Measurements from ENCODE around the gene GNB1. TPM values are rescaled to one million over a fixed set of nuclear protein-coding genes. Genes with fewer than 3 reads are reported as not detected.

GNB1 gene
- total and polyA plus RNA-seq, 4 experiments from 2014 or later = 70.9 to 276 (median 197) TPM

DNA sequence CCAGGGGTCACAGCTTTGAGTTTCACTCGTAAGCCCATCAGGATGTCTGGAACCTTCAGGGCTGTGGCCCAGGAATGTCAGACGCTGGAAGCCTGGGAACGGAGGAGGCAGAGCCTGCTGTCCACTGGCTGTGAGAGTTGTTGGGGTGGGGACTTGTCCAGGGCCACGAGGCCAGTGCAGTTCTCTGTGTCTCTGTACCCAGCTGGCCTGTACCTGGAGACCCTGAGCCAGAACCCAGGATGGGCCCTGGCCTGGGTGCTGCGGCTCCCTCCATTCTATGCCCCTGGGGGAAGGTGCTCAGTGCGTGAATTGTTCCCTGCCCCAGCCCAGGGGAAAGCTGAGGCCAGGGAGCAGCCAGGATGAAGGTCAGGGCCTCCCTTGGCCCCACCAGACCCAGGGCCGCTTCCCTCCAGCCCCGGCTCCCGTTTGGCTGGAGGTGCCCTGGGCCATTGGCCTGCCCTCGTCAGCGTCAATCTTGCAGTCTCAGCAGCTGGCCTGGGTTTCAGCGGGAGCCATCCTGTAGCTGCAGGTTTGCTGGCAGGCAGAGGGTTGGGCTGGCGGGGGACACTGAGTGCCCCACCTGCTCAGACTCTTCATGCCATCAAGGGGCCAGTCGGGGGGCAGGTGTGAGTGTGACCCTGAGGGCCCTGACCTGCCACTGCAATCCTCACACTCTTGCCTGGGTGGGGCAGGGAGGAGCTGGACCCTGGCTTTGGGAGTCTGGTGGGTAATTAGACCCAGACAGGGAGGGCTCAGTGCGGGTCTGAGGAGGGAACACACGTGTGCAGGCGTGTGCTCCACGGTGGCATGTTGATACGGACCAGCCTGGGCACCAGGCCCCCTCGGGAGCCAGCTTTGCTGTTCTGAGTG, 23.4 kb upstream of the GNB1 start:
- H3K9me3 Mint-ChIP-seq = no peaks in the 10 kb centered on the region
- Histone ChIP-seq H3K9me3 (ENCODE audit: control insufficient read depth in 1 of 2, low read length in 2 of 2) (no peaks in the 10 kb centered on the region), H3K27me3 (ENCODE audit: insufficient read depth, low read length) (no peaks in the 10 kb centered on the region), H3K4me3 (ENCODE audit: low read length in 2 of 2) (no peak overlapping the region), H3K4me1 (ENCODE audit: insufficient read depth, low read length) (peaks cover 18% of the 10 kb centered on the region), H3K27ac (ENCODE audit: low read depth, low read length) (no peak overlapping the region), H3K36me3 (ENCODE audit: insufficient read depth, low read length) (no peaks in the 10 kb centered on the region)
- intact Hi-C loops (cut with micrococcal nuclease) = no loop called here
- POLR2A ChIA-PET (ENCODE audit: partially characterized antibody) = no interaction called here
- no peak for DNase-seq
- H3K4me1 Mint-ChIP-seq = peaks cover 3 to 20% (median 11%) of the 10 kb centered on the region in 4 donors
- peaks cover 0 to 2% of the 10 kb centered on the region in 2 donors for H3K27me3 Mint-ChIP-seq
- H3K27ac Mint-ChIP-seq = no peak overlapping the region
- no peaks in the 10 kb centered on the region for H3K36me3 Mint-ChIP-seq
- CTCF ChIA-PET (ENCODE audit: partially characterized antibody) = no interaction called here
- H3K4me3 Mint-ChIP-seq = no peak overlapping the region

DNA sequence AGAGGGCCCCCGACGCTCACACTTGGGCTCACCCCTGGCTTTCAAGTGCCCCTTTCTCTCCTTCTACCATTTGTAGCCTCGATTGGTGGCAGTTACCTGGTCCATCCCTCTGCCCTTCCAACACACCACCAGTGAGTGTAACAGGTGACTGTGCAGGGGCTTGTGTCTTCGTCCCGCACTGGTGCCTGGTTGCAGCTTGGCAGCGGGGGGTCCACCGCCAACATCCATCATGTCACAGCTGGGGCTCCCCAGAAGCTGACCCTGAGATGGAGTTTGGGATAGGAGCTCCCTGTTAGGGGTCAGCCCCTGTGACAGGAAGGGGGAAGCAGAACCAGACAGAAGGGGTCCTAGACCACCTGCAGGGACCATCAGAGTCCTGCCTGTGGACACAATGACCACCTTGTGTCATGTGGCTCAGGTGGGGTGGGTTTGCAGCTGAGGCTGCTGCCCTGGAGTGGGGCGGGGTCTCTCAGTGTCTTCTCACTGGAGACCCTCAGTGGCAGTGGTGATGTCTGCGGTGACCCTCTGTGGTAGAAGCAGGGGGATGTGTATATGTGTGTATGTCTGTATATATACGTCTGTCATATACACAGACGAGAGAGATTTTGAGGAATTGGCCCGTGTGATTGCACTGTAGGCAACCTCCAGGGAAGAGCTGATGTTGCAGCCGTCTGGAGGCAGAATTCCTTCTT, 20.6 kb upstream of the GNB1 start:
- peak in 1 of 5 donors; percentile 33 for DNase-seq
- Mint-ChIP-seq H3K9me3 (no peaks in the 10 kb centered on the region), H3K4me1 (peaks cover 3 to 10% (median 6%) of the 10 kb centered on the region in 4 donors), H3K36me3 (no peaks in the 10 kb centered on the region), H3K27me3 (peaks cover 0 to 2% of the 10 kb centered on the region in 2 donors), H3K4me3 (peak overlapping the region in 2 of 8 donors; percentile 32 to 49), H3K27ac (peak overlapping the region in 2 of 7 donors; percentile 46 to 70)
- H3K4me3 ChIP-seq (ENCODE audit: low read length in 2 of 2) = no peak overlapping the region
- H3K4me1 ChIP-seq (ENCODE audit: insufficient read depth, low read length) = peaks cover 16% of the 10 kb centered on the region
- no peaks in the 10 kb centered on the region for H3K9me3 ChIP-seq (ENCODE audit: control insufficient read depth in 1 of 2, low read length in 2 of 2)
- no peaks in the 10 kb centered on the region for H3K36me3 ChIP-seq (ENCODE audit: insufficient read depth, low read length)
- no peak overlapping the region for H3K27ac ChIP-seq (ENCODE audit: low read depth, low read length)
- CTCF ChIA-PET (ENCODE audit: partially characterized antibody) = no interaction called here
- no peaks in the 10 kb centered on the region for H3K27me3 ChIP-seq (ENCODE audit: insufficient read depth, low read length)
- intact Hi-C loops (cut with micrococcal nuclease) = no loop called here
- POLR2A ChIA-PET (ENCODE audit: partially characterized antibody) = interaction anchor here (1.2 kb wide), 1 partner anchor 129 kb away, joined by 5 read pairs; no protein-coding TSS in a partner anchor

DNA sequence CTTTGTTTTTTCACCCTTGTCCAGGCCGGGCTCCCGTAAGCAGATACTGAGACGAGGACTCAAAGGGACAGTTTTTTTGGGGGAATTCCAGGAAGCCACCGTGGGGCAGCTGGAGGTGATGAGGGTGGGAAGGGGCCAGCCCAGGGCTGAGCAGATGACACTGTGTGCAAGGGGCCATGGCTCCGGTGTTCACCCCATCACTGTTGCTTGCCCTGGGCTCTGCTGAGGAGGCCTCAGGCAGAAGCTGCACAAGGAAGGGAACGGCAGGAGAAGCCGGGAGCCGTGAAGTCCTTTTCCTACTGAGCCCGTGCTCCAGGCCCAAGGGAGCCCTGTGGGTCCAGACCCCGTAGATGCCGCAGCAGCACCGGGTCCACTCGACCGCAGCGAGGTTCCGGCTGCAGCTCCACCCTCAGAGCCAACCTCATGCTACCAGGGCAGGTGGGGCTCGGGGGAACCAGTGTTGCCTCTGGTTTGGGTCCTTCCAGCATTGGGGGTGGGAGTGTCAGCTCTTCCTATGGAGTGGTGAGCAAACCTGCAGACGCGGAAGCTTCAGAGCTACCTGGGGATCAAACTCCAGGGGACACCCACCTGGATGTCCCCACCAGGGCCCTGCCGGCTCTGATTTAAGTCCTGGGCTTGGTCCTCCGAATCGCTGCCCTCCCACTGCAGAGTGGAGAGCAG, 19.9 kb upstream of the GNB1 start:
- H3K27me3 Mint-ChIP-seq = peaks cover 0 to 2% of the 10 kb centered on the region in 2 donors
- ChIA-PET CTCF (ENCODE audit: partially characterized antibody) (interaction anchor here (1.0 kb wide), 1 partner anchor 131 kb away, joined by 3 read pairs; no protein-coding TSS in a partner anchor), POLR2A (ENCODE audit: partially characterized antibody) (interaction anchor here (1.2 to 1.6 kb wide), 2 partner anchors 128 to 164 kb away, joined by 4 to 5 read pairs; no protein-coding TSS in a partner anchor)
- intact Hi-C loops (cut with micrococcal nuclease) = no loop called here
- Histone ChIP-seq H3K9me3 (ENCODE audit: control insufficient read depth in 1 of 2, low read length in 2 of 2) (no peaks in the 10 kb centered on the region), H3K27me3 (ENCODE audit: insufficient read depth, low read length) (no peaks in the 10 kb centered on the region), H3K4me1 (ENCODE audit: insufficient read depth, low read length) (peaks cover 21% of the 10 kb centered on the region), H3K4me3 (ENCODE audit: low read length in 2 of 2) (no peak overlapping the region), H3K36me3 (ENCODE audit: insufficient read depth, low read length) (no peaks in the 10 kb centered on the region), H3K27ac (ENCODE audit: low read depth, low read length) (no peak overlapping the region)
- H3K9me3 Mint-ChIP-seq = no peaks in the 10 kb centered on the region
- H3K4me3 Mint-ChIP-seq = peak overlapping the region in 2 of 8 donors; percentile 87 to 89
- H3K36me3 Mint-ChIP-seq = no peaks in the 10 kb centered on the region
- H3K27ac Mint-ChIP-seq = peak overlapping the region in 3 of 7 donors; percentile 82 to 92 (median 91)
- peaks cover 7 to 16% (median 11%) of the 10 kb centered on the region in 4 donors for H3K4me1 Mint-ChIP-seq
- DNase-seq = peak in 1 of 5 donors; percentile 37

DNA sequence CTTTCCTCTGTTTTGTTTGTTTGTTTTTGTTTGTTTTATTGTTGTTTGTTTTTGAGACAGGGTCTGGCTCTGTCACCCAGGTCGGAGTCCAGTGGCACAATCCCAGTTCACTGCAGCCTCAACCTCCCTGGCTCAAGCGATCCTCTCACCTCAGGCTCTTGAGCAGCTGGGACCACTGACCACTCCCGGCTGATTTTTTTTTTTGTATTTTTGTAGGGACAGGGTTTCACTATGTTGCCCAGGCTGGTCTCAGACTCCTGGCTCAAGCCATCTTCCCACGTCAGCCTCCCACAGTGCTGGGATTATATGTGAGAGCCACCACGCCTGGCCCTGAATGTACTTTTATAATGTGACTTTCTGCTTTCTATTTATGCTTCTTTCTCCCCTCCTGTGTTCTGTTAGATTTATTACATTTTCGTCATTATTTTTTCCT, 19.2 kb upstream of the GNB1 start:
- Mint-ChIP-seq H3K36me3 (no peaks in the 10 kb centered on the region), H3K4me1 (peaks cover 7 to 16% (median 11%) of the 10 kb centered on the region in 4 donors), H3K27ac (peak overlapping the region; percentile 82 to 96 (median 91)), H3K27me3 (peaks cover 0 to 2% of the 10 kb centered on the region in 2 donors), H3K9me3 (no peaks in the 10 kb centered on the region), H3K4me3 (peak overlapping the region; percentile 78 to 89 (median 85))
- H3K36me3 ChIP-seq (ENCODE audit: insufficient read depth, low read length) = no peaks in the 10 kb centered on the region
- H3K4me3 ChIP-seq (ENCODE audit: low read length in 2 of 2) = no peak overlapping the region
- H3K9me3 ChIP-seq (ENCODE audit: control insufficient read depth in 1 of 2, low read length in 2 of 2) = no peaks in the 10 kb centered on the region
- ChIA-PET CTCF (ENCODE audit: partially characterized antibody) (interaction anchor here (1.0 to 6.5 kb wide), 3 partner anchors 14 to 130 kb away, joined by 3 to 58 read pairs (median 3); no protein-coding TSS in a partner anchor), POLR2A (ENCODE audit: partially characterized antibody) (interaction anchor here (0.8 to 2.9 kb wide), 9 partner anchors 11 to 704 kb away, joined by 3 to 28 read pairs (median 7); partner anchors contain the start of genes GNB1 and NADK)
- intact Hi-C loops (cut with micrococcal nuclease) = no loop called here
- H3K4me1 ChIP-seq (ENCODE audit: insufficient read depth, low read length) = peaks cover 21% of the 10 kb centered on the region
- H3K27ac ChIP-seq (ENCODE audit: low read depth, low read length) = peak overlapping the region; percentile 63
- no peaks in the 10 kb centered on the region for H3K27me3 ChIP-seq (ENCODE audit: insufficient read depth, low read length)
- DNase-seq = no peak

DNA sequence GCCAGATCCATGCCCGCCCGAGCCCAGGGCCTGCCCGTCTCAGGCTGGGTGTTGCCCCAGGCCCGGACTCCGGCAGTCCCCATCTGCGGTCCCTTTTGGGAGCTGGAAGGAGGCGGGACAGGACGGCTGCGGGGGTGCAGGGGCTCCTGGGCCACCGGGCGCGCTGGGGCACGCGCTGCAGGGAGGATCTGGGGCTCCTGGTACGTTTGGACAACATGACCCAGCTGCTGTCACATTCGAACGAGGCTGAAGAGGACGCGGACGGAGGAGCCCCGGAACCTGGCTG, 17.6 kb upstream of the GNB1 start:
- Histone ChIP-seq H3K4me1 (ENCODE audit: insufficient read depth, low read length) (peaks cover 21% of the 10 kb centered on the region), H3K9me3 (ENCODE audit: control insufficient read depth in 1 of 2, low read length in 2 of 2) (no peaks in the 10 kb centered on the region), H3K36me3 (ENCODE audit: insufficient read depth, low read length) (no peaks in the 10 kb centered on the region), H3K27me3 (ENCODE audit: insufficient read depth, low read length) (no peaks in the 10 kb centered on the region), H3K4me3 (ENCODE audit: low read length in 2 of 2) (peak overlapping the region; percentile 17 to 56), H3K27ac (ENCODE audit: low read depth, low read length) (peak overlapping the region; percentile 77)
- intact Hi-C loops (cut with micrococcal nuclease) = loop anchor here (5.0 kb wide), 1 partner anchor 186 kb away; the partner anchor contains the start of gene CDK11A
- no peaks in the 10 kb centered on the region for H3K27me3 Mint-ChIP-seq
- no peak for DNase-seq
- H3K9me3 Mint-ChIP-seq = no peaks in the 10 kb centered on the region
- H3K27ac Mint-ChIP-seq = peak overlapping the region in 3 of 7 donors; percentile 56 to 58 (median 57)
- H3K4me3 Mint-ChIP-seq = peak overlapping the region in 6 of 8 donors; percentile 17 to 70 (median 65)
- ChIA-PET POLR2A (ENCODE audit: partially characterized antibody) (interaction anchor here (0.7 to 2.9 kb wide), 15 partner anchors 10 to 294 kb away, joined by 3 to 28 read pairs (median 7); partner anchors contain the start of genes CDK11A, GNB1, MIB2 and NADK), CTCF (ENCODE audit: partially characterized antibody) (interaction anchor here (0.6 to 6.5 kb wide), 14 partner anchors 12 to 132 kb away, joined by 3 to 58 read pairs (median 3); no protein-coding TSS in a partner anchor)
- no peaks in the 10 kb centered on the region for H3K36me3 Mint-ChIP-seq
- H3K4me1 Mint-ChIP-seq = peaks cover 7 to 16% (median 11%) of the 10 kb centered on the region in 4 donors

DNA sequence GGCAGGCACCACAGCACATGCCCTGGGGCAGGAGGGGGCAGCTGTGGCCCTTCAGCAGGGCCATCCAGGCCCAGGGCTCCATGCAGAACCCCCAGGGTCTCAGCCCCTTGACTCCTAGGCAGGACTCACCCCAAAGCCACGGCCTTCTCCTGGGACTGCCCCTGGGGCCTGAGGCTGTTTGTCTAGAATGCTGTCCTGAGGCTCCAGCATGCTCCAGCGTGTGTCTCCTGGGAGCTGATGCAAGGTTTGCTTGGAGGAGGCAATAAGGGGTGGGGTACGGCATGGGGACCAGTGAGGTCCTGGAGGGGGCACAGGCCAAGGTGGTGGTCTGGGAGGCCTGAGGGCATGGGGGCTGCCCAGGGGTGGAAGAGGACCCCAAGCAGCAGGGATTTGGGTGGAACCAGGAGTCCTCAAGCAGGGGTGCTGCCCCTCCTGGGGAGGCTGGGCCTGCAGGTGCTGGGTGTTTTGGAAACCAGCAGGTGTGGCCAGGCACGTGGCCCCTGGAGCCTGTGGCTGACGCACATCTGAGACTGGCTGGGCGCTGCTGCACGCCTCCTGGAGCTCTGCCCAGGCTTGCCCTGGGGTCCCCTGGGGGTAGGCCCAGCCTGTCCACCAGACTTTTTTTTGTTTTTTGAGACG, 16.3 kb upstream of the GNB1 start:
- Mint-ChIP-seq H3K27ac (peak overlapping the region in 2 of 7 donors; percentile 52 to 58), H3K36me3 (no peaks in the 10 kb centered on the region), H3K9me3 (no peaks in the 10 kb centered on the region), H3K4me1 (peaks cover 7 to 16% (median 11%) of the 10 kb centered on the region in 4 donors), H3K27me3 (no peaks in the 10 kb centered on the region), H3K4me3 (no peak overlapping the region)
- Histone ChIP-seq H3K36me3 (ENCODE audit: insufficient read depth, low read length) (no peaks in the 10 kb centered on the region), H3K4me1 (ENCODE audit: insufficient read depth, low read length) (peaks cover 21% of the 10 kb centered on the region), H3K4me3 (ENCODE audit: low read length in 2 of 2) (no peak overlapping the region), H3K27ac (ENCODE audit: low read depth, low read length) (no peak overlapping the region), H3K9me3 (ENCODE audit: control insufficient read depth in 1 of 2, low read length in 2 of 2) (no peaks in the 10 kb centered on the region), H3K27me3 (ENCODE audit: insufficient read depth, low read length) (no peaks in the 10 kb centered on the region)
- no peak for DNase-seq
- ChIA-PET CTCF (ENCODE audit: partially characterized antibody) (interaction anchor here (1.1 to 6.5 kb wide), 7 partner anchors 11 to 293 kb away, joined by 3 to 58 read pairs (median 13); no protein-coding TSS in a partner anchor), POLR2A (ENCODE audit: partially characterized antibody) (interaction anchor here (1.4 to 2.9 kb wide), 4 partner anchors 16 to 127 kb away, joined by 4 to 28 read pairs (median 15); partner anchors contain the start of gene GNB1)
- intact Hi-C loops (cut with micrococcal nuclease) = loop anchor here (5.0 kb wide), 1 partner anchor 185 kb away; the partner anchor contains the start of gene CDK11A

Data from CD4-positive, alpha-beta memory T cell (primary cell).